ENCODE results near the gene METTL6.
"Not testable (repeated sequence)": the region's sequence is repeated elsewhere in the genome, so short reads cannot be mapped to it uniquely, and the experiment has no call there.

Gene METTL6

GRCh38 chr3:15427182-15427880 is at the start of gene METTL6, which contains the start of gene EAF1:
TSS of gene METTL6 (minus strand) at chr3:15427544. CDS start at chr3:15426511, 1,033 bp downstream.
TSS of gene EAF1 (plus strand) at chr3:15427598. CDS start at chr3:15427780, 182 bp downstream.
- in situ Hi-C loops (cut with MboI; ENCODE audit: low sequenced_read_pairs), result no loop called here

GRCh38 chr3:15476378-15476777 is 49.0 kb upstream of the METTL6 start:
- in situ Hi-C loops (cut with MboI; ENCODE audit: low sequenced_read_pairs), result no loop called here

- in situ Hi-C loops (cut with MboI; ENCODE audit: low sequenced_read_pairs), result no loop called here
These were observed 47.8 kb upstream of the METTL6 start for GRCh38 chr3:15475161-15475560.

- in situ Hi-C loops (cut with MboI; ENCODE audit: low sequenced_read_pairs), result no loop called here
These were observed 44.5 kb upstream of the METTL6 start for GRCh38 chr3:15471861-15472260.

- in situ Hi-C loops (cut with MboI; ENCODE audit: low sequenced_read_pairs), result no loop called here
These were observed 43.5 kb upstream of the METTL6 start for GRCh38 chr3:15470849-15471248.

GRCh38 chr3:15470261-15470660 is 42.9 kb upstream of the METTL6 start:
- in situ Hi-C loops (cut with MboI; ENCODE audit: low sequenced_read_pairs), result no loop called here

GRCh38 chr3:15467227-15468181 is 40.2 kb upstream of the METTL6 start:
- in situ Hi-C loops (cut with MboI; ENCODE audit: low sequenced_read_pairs), result no loop called here

GRCh38 chr3:15465876-15466585 is 38.7 kb upstream of the METTL6 start:
- in situ Hi-C loops (cut with MboI; ENCODE audit: low sequenced_read_pairs), result no loop called here

GRCh38 chr3:15462451-15462850 is 35.1 kb upstream of the METTL6 start:
- in situ Hi-C loops (cut with MboI; ENCODE audit: low sequenced_read_pairs), result no loop called here

- in situ Hi-C loops (cut with MboI; ENCODE audit: low sequenced_read_pairs), result no loop called here
These were observed 33.7 kb upstream of the METTL6 start for GRCh38 chr3:15460891-15461531.

- in situ Hi-C loops (cut with MboI; ENCODE audit: low sequenced_read_pairs), result no loop called here
These were observed 31.0 kb upstream of the METTL6 start for GRCh38 chr3:15458212-15458780.

GRCh38 chr3:15456915-15457314 is 29.6 kb upstream of the METTL6 start:
- in situ Hi-C loops (cut with MboI; ENCODE audit: low sequenced_read_pairs), result not testable (repeated sequence)

- in situ Hi-C loops (cut with MboI; ENCODE audit: low sequenced_read_pairs), result no loop called here
These were observed 29.0 kb upstream of the METTL6 start for GRCh38 chr3:15456321-15456720.

GRCh38 chr3:15455756-15456155 is 28.4 kb upstream of the METTL6 start:
- in situ Hi-C loops (cut with MboI; ENCODE audit: low sequenced_read_pairs), result no loop called here

GRCh38 chr3:15454965-15455364 is 27.6 kb upstream of the METTL6 start:
- in situ Hi-C loops (cut with MboI; ENCODE audit: low sequenced_read_pairs), result no loop called here

GRCh38 chr3:15453991-15454625 is 26.8 kb upstream of the METTL6 start:
- in situ Hi-C loops (cut with MboI; ENCODE audit: low sequenced_read_pairs), result no loop called here

GRCh38 chr3:15453501-15453900 is 26.2 kb upstream of the METTL6 start:
- in situ Hi-C loops (cut with MboI; ENCODE audit: low sequenced_read_pairs), result no loop called here

GRCh38 chr3:15452961-15453360 is 25.6 kb upstream of the METTL6 start:
- in situ Hi-C loops (cut with MboI; ENCODE audit: low sequenced_read_pairs), result no loop called here

GRCh38 chr3:15452156-15452555 is 24.8 kb upstream of the METTL6 start:
- in situ Hi-C loops (cut with MboI; ENCODE audit: low sequenced_read_pairs), result no loop called here

All from hTERT RPE-1 (cell line).